IMR-90 (cell line): ENCODE measurements around the gene LYPD3. TPM values are rescaled to one million over a fixed set of nuclear protein-coding genes. Genes with fewer than 3 reads are reported as not detected.

Experiments used
- ATAC-seq: fragments of 200-7000 bp; cut with Tn5 transposase; 2 replicates; pipeline ENCODE4 v1.9.1; 2020; ENCODE audit warnings: low read depth, mild to moderate bottlenecking, moderate library complexity
- BruUV-seq: library from RNA; stranded (reverse); fragments of 400-500 nt; replicated peaks from 2 replicates; lab custom pipeline; 2021; lab: Mats Ljungman, UMichigan
- CTCF ChIA-PET: fragments of 300-600 bp; formaldehyde crosslinking; extraction: SDS; loops from one replicate; lab custom pipeline; 2021; ENCODE audit warnings: antibody characterized with exemption; lab: Yijun Ruan, JAX
- POLR2A ChIA-PET: fragments of 300-600 bp; sonication (Branson Sonifier 250); formaldehyde crosslinking; loops from one replicate; lab custom pipeline; 2022; ENCODE audit warnings: antibody characterized with exemption; ENCODE audit not compliant: unreplicated experiment; lab: Charles Lee
- DNase-seq: peaks from one replicate; pipeline ENCODE4 v3.0.0; 2013
- H2AFZ ChIP-seq: replicated peaks from 2 replicates; pipeline ENCODE3; 2013; ENCODE audit warnings: low read length, mild to moderate bottlenecking; ENCODE audit not compliant: poor library complexity
- H2AK5ac ChIP-seq: 2 replicates; pipeline ENCODE4 v1.6.1; 2013; ENCODE audit warnings: low read depth, low read length, inconsistent platforms
- H2AK9ac ChIP-seq: replicated peaks from 2 replicates; pipeline ENCODE3; 2013; ENCODE audit warnings: mild to moderate bottlenecking, low read depth, low read length, moderate library complexity; ENCODE audit not compliant: poor library complexity
- H2BK120ac ChIP-seq: 2 replicates; pipeline ENCODE4 v1.6.1; 2013; ENCODE audit warnings: low read depth, low read length, inconsistent platforms
- H2BK15ac ChIP-seq: 3 replicates; pipeline ENCODE4 v1.6.1; 2013; ENCODE audit warnings: low read depth, low read length, inconsistent platforms
- H2BK20ac ChIP-seq: 2 replicates; pipeline ENCODE4 v1.6.1; 2013; ENCODE audit warnings: low read depth, mild to moderate bottlenecking, inconsistent platforms, low read length, moderate library complexity
- H2BK5ac ChIP-seq: 2 replicates; pipeline ENCODE4 v1.6.1; 2013; ENCODE audit warnings: mild to moderate bottlenecking, low read depth, low read length, inconsistent platforms; ENCODE audit not compliant: poor library complexity, severe bottlenecking
- H3K14ac ChIP-seq: replicated peaks from 2 replicates; pipeline ENCODE4 v1.6.1; 2013; ENCODE audit warnings: low read depth, low read length, inconsistent platforms
- H3K18ac ChIP-seq: 2 replicates; pipeline ENCODE4 v1.6.1; 2013; ENCODE audit warnings: low read depth, low read length, control low read depth
- H3K23ac ChIP-seq: 2 replicates; pipeline ENCODE4 v1.6.1; 2013; ENCODE audit warnings: low read depth, low read length, inconsistent platforms
- H3K27ac ChIP-seq: 2 replicates; pipeline ENCODE4 v1.5.1; 2013; ENCODE audit warnings: mild to moderate bottlenecking, control low read depth, low read length; ENCODE audit not compliant: insufficient read depth
- H3K27me3 ChIP-seq: 2 replicates; pipeline ENCODE4 v1.6.1; 2013; ENCODE audit warnings: low read length; ENCODE audit not compliant: control insufficient read depth, insufficient read depth
- H3K36me3 ChIP-seq: 2 replicates; pipeline ENCODE4 v1.6.1; 2013; ENCODE audit warnings: low read length, mixed read lengths; ENCODE audit not compliant: control insufficient read depth, insufficient read depth
- H3K4ac ChIP-seq: 2 replicates; pipeline ENCODE4 v1.6.1; 2013; ENCODE audit warnings: low read depth, low read length, inconsistent platforms
- H3K4me1 ChIP-seq: 2 replicates; pipeline ENCODE4 v1.6.1; 2013; ENCODE audit warnings: low read length, mixed read lengths; ENCODE audit not compliant: control insufficient read depth, insufficient read depth
- H3K4me2 ChIP-seq: 2 replicates; pipeline ENCODE4 v1.6.1; 2013; ENCODE audit warnings: low read depth, mild to moderate bottlenecking, control low read depth, low read length, moderate library complexity
- H3K4me3 ChIP-seq: 2 replicates; pipeline ENCODE4 v1.5.1; 2013; ENCODE audit warnings: low read depth, mild to moderate bottlenecking, control low read depth, low read length, moderate library complexity; ENCODE audit not compliant: insufficient read depth
- H3K56ac ChIP-seq: 2 replicates; pipeline ENCODE4 v1.6.1; 2013; ENCODE audit warnings: low read length, inconsistent platforms; ENCODE audit not compliant: insufficient read depth; ENCODE audit errors: extremely low read depth
- H3K79me1 ChIP-seq, 2 experiments: 2 replicates each; pipeline ENCODE4 v1.6.1; 2013; ENCODE audit warnings: low read length in 2 of 2, inconsistent platforms in 1 of 2, low read depth in 1 of 2
- H3K9ac ChIP-seq: 2 replicates; pipeline ENCODE4 v1.6.1; 2013; ENCODE audit warnings: low read depth, low read length, control low read depth
- H3K9me1 ChIP-seq: 2 replicates; pipeline ENCODE4 v1.6.1; 2013; ENCODE audit warnings: low read length, inconsistent platforms; ENCODE audit not compliant: insufficient read depth
- H3K9me3 ChIP-seq: 2 replicates; pipeline ENCODE4 v1.6.1; 2013; ENCODE audit warnings: low read length; ENCODE audit not compliant: control insufficient read depth, insufficient read depth
- H4K20me1 ChIP-seq: 2 replicates; pipeline ENCODE4 v1.6.1; 2013; ENCODE audit warnings: low read length, inconsistent platforms; ENCODE audit not compliant: insufficient read depth
- H4K5ac ChIP-seq: 2 replicates; pipeline ENCODE4 v1.6.1; 2013; ENCODE audit warnings: mild to moderate bottlenecking, low read depth, low read length, control low read depth
- H4K8ac ChIP-seq, 2 experiments: 2 replicates each; pipeline ENCODE4 v1.6.1; 2013; ENCODE audit warnings: low read depth in 2 of 2, low read length in 2 of 2, control low read depth in 1 of 2, inconsistent platforms in 1 of 2
- H4K91ac ChIP-seq: 2 replicates; pipeline ENCODE4 v1.6.1; 2013; ENCODE audit warnings: low read depth, low read length, inconsistent platforms; ENCODE audit not compliant: insufficient read depth
- CEBPB ChIP-seq: IDR thresholded peaks from 2 replicates; pipeline ENCODE4 v1.6.1; 2012; ENCODE audit warnings: low read depth, low read length, improper control_type of control experiment
- POLR2A ChIP-seq: IDR thresholded peaks from 2 replicates; pipeline ENCODE4 v1.6.1; 2012; ENCODE audit warnings: mild to moderate bottlenecking, low read depth, low read length
- WGBS, 2 experiments: methylation state at CpG; one replicate each; pipeline versions ENCODE4 v1.1.5 to v1.1.7; 2013; ENCODE audit warnings: missing lambda C conversion rate in 2 of 2; ENCODE audit not compliant: insufficient read length in 1 of 2; ENCODE audit errors: extremely low coverage in 2 of 2; 5-methylcytosine and 5-hydroxymethylcytosine counted together
- dilution Hi-C: fragments of 300-500 bp; cut with HindIII; formaldehyde crosslinking; loops from one replicate; pipeline ENCODE4 v1.14.3; 2018; ENCODE audit warnings: low sequenced_read_pairs; ENCODE audit not compliant: unreplicated experiment
- in situ Hi-C: fragments of 300-500 bp; cut with MboI; formaldehyde crosslinking; loops from 3 replicates; pipeline ENCODE4 v1.14.3; 2019; ENCODE audit warnings: low sequenced_read_pairs, inconsistent platforms, mixed read lengths
- intact Hi-C: fragments of 100-400 bp; cut with micrococcal nuclease; formaldehyde crosslinking; loops from 2 replicates; pipeline ENCODE4 v1.10.0; 2022
- polyA plus RNA-seq, 3 experiments: library from polyadenylated mRNA; depleted of rRNA; stranded (reverse); fragments of >200 nt; gene quantifications; 2 replicates each; pipeline ENCODE4 v1.2.3, GENCODE V29; 2012; ENCODE audit warnings: low replicate concordance in 1 of 3
- total RNA-seq: library from RNA; depleted of rRNA; stranded (reverse); fragments of >200 nt; gene quantifications from 2 replicates; pipeline ENCODE4 v1.2.3, GENCODE V29; 2012
- TF ChIP-seq, protein P1 (sequence below): fragments of 150-350 bp; IDR thresholded peaks from 2 replicates; pipeline ENCODE4 v1.6.1; 2017; ENCODE audit warnings: mild to moderate bottlenecking, antibody characterized with exemption, low read length, low read depth

The LYPD3 gene
- total and polyA plus RNA-seq, 2 of the 4 experiments (the other 2 are of a cell fraction), result 0.18 to 1.1 TPM

DNA sequence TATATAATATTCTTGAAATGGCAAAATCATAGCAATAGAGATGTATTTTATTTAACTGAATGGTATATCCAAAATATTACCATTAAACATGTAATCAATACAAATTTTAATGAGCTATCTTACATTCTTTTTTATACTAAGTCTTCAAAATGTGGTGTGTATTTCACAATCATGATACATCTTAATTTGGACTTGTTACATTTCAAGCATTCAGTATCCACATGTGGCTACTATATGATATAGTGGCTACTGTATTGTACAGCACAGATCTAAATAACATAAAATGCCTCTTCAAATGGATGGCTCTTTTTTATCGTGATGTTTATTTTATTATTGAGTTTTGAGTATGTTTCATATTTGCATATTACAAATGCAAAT lies 42.7 kb downstream of the LYPD3 start:
- Histone ChIP-seq H4K8ac (no peak overlapping the region), H2BK15ac (no peak overlapping the region), H3K4me1 (no peaks in the 10 kb centered on the region), H3K4me3 (no peak overlapping the region), H3K79me1 (no peaks in the 10 kb centered on the region), H3K36me3 (no peaks in the 10 kb centered on the region), H3K18ac (no peak overlapping the region), H2AFZ (no peak overlapping the region), H4K91ac (no peak overlapping the region), H3K23ac (no peak overlapping the region), H2AK9ac (no peak overlapping the region), H4K20me1 (no peaks in the 10 kb centered on the region), H3K56ac (no peak overlapping the region), H3K9ac (no peak overlapping the region), H4K5ac (no peak overlapping the region), H3K27ac (no peak overlapping the region), H2BK120ac (no peak overlapping the region), H3K9me3 (no peaks in the 10 kb centered on the region), H3K4me2 (no peak overlapping the region), H3K14ac (no peak overlapping the region), H2AK5ac (no peak overlapping the region), H3K27me3 (peaks cover 22% of the 10 kb centered on the region), H3K9me1 (no peaks in the 10 kb centered on the region), H2BK20ac (no peak overlapping the region), H3K4ac (no peak overlapping the region), H2BK5ac (no peak overlapping the region)
- in situ Hi-C loops (loop anchor here (10.0 kb wide), 1 partner anchor 318 kb away; no protein-coding TSS in a partner anchor), dilution Hi-C loops (no loop called here), intact Hi-C loops (loop anchor here (10.0 kb wide), 1 partner anchor 148 kb away; no protein-coding TSS in a partner anchor)
- TF ChIP-seq CEBPB, result peak; percentile 50; the same call in 1 of the 2 replicates
- TF ChIP-seq, protein P1, sequence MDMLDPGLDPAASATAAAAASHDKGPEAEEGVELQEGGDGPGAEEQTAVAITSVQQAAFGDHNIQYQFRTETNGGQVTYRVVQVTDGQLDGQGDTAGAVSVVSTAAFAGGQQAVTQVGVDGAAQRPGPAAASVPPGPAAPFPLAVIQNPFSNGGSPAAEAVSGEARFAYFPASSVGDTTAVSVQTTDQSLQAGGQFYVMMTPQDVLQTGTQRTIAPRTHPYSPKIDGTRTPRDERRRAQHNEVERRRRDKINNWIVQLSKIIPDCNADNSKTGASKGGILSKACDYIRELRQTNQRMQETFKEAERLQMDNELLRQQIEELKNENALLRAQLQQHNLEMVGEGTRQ, result no peak
- TF ChIP-seq POLR2A, result no peak
- DNase-seq, result no peak
- CTCF ChIA-PET, result interaction anchor here (1.0 to 2.2 kb wide), 2 partner anchors 10 to 97 kb away, joined by 3 to 8 read pairs; no protein-coding TSS in a partner anchor
- POLR2A ChIA-PET, result no interaction called here
- no CpG with 5 or more reads among the region's 1 CpG for WGBS, 2 experiments
- no peak for ATAC-seq
- no TSS peak for BruUV-seq
